NCI-H69 (cell line): ENCODE measurements around the gene CHST15.

Experiments used
- DNase-seq: peaks from one replicate; lab custom pipeline; 2025; lab: John Stamatoyannopoulos, UW

CHST15 gene

DNA sequence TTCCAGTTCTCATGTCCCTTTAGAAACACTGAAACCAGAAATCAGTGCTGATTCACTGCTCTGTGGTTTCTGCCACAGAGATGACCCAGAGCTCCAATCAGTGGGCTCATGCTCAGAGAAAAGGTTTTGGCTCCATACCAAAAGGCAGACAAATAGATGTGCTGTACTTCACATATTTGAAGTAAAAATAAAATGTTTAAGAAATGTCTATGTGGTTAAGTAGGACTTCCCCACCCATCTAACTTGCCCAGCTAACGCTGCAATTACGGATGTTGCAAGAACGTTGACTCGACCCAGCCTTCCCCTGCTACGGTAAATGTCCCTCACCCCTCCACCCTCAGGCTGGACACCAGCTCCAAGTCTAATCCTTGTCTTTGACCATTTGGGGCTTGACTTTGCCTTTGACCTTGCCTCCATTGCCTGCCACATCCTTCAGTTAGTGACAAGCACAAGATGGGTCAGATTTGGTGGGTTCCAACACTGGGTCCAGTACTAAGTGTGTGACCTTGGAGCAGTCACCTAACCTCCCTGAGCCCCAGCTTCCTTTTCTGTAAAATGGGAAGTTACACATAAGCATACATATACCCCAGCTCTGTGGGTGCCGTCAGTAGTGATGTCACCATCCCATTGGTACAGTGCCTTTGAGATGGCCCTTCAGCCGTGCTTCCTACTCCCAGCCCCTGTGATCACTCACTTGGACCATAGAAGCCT is 95.8 kb downstream of the CHST15 start:
- no peak for DNase-seq

DNA sequence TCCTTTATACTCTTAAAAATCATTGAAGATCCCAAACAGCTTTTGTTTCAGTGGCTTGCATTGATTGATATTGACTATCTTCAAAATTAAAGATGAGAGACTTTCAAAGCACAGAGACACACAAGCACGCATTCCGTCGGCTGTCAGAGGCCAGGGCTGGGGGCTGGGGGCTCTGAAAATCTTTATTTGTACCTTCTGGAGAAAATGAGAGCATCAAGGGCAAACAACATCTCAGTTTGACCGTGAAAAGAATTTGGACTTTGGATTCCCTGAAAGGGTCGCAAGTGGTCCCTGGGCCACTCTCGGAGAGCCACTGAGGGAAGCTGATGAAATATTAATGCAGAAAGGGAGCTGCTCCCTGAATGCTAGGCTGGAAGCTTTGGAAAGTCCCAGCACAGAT is 96.4 kb downstream of the CHST15 start:
- DNase-seq: no peak

DNA sequence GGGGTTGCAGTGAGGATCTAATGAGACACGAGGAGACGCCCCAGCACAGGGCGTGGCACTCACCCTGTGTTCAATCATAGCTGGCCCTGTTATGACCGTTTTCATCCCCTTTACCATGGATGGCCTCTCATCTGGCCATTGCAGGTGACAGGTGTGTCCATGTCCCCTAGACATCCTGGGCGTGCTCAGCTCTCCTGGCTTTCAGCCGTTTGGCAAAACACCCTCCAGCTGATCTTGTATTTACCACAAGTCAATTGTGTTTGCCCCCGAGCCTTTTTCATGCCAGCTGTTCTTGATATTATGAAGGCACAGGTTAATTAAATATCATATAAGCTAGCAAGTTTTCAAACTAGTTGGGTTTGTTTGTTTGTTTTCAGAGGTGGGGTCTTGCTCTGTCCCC is 97.1 kb downstream of the CHST15 start:
- peak; percentile 40 for DNase-seq

DNA sequence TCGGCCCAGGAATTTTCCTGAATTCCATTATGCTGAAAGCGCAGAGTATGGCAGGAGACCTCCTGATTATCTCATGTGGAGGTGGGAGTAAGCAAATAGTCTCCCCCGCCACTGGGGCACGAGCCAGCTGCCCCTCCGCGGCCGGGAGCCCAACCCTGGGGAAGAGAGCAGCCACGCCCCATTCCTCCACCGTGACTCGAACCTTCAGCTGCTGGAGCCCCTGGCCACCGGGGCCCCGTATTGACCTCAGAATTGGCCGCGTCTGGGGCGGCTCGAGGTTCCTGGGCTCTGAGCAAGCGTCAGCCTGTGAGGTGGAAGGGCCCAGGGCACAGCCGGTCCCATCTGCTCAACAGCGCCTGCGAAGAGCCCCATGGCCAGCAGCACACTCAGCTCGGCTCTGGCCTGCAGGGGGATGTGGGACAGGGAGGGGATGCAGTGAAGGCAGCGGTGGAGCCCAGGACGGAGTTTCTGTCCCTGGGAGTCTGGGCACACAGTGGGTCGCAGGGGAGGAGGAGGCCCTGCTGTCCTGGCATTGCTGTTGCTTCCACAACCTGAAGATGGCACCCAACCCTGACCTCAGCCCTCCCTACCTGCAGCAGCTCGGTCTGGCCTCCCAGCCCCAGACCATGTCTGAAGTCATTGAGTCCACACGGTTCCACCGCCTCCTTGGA is 97.8 kb downstream of the CHST15 start:
- DNase-seq: peak; percentile 35

DNA sequence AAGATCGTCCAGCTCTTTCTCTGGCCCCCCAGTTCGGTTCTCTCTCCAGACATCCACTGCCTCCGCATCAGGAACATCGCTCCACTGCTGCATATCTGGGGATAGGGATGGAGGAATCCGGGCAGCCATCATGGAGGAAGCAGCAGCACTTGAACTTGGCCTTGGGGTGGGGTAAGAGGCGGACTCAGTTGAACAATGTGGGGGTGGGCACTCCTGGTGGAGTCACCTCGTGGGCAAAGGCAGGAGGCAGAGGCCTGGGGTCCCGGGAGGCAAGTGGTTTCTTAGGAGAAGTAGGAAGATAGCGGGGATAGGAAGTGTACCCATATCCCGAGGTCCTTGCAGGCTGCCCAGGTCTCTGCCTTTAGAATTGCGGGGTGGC is 98.3 kb downstream of the CHST15 start:
- no peak for DNase-seq

DNA sequence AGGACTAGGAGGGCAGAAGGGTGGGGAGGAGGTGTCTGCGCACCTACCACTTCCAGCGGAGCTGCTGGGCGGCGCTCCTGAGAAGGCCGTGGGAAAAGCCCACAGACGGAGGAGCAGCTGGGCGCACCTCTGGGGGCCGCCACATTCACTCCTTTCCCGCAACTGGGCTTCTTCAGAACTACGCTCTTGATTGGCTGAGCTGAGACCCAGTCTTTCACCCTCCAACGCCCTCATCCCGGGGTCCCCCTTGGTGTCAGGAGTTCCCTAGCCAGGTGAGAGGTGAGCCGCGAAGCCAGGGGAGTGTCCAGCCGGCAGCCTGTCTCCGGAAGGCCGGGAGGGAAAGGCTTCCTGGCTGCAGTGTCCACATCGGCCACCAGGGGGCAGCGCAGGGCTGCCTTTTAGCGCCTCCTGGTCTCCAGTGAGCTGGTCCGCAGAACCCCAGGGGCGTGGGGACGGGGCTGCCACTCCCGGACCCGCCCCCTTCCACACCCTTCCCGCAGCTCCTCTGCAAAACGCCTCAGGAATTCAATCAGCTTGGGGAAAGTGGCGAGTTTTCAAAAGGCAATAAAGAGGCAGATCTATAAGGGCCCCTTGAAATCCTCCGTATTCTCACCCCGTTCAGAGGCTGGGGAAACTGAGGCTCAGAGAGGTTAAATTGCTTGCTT is 98.8 kb downstream of the CHST15 start:
- DNase-seq: peak; percentile 66

DNA sequence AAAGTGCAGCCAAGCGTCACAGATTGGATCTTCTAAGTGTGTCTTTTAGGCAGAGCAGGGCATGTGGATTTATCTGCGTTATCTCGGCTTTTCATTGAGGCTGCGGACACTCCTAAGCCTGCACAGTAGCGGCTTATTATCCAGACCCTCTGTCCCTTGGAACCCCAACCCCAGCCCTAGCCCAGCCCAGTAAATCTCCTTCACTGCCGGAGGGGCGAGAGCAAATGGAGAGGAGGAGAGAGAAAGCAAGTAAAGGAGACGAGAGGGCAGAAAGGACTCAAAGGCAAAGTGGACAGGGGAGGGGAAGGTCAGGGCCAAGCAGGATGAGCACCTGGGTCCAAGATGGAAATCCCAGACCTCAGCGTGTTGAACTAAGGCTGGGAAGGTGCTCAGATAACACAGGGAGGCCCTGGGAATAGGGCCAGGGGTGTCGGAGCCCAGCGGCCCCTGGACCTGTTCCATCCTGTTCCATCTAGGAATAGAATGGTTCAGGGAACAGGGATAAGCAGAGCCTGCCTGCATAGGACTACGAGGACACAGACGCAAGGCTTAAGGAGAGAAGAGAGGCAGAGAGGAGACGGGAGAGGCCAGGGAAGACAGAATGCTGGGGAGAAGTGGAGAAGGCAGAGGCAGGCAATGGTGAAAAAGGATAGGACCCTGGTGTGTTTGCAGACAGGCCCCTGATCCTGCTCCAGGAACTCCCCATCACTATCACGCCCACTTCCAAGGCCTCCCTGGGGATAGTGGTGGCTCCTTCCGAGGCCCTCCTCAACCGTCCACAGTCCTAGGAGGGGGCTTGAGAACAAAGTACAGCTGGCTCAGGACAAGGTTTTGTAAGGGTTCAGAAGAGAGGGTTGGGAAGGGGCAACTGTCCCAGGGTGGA is 99.6 kb downstream of the CHST15 start:
- DNase-seq: no peak

DNA sequence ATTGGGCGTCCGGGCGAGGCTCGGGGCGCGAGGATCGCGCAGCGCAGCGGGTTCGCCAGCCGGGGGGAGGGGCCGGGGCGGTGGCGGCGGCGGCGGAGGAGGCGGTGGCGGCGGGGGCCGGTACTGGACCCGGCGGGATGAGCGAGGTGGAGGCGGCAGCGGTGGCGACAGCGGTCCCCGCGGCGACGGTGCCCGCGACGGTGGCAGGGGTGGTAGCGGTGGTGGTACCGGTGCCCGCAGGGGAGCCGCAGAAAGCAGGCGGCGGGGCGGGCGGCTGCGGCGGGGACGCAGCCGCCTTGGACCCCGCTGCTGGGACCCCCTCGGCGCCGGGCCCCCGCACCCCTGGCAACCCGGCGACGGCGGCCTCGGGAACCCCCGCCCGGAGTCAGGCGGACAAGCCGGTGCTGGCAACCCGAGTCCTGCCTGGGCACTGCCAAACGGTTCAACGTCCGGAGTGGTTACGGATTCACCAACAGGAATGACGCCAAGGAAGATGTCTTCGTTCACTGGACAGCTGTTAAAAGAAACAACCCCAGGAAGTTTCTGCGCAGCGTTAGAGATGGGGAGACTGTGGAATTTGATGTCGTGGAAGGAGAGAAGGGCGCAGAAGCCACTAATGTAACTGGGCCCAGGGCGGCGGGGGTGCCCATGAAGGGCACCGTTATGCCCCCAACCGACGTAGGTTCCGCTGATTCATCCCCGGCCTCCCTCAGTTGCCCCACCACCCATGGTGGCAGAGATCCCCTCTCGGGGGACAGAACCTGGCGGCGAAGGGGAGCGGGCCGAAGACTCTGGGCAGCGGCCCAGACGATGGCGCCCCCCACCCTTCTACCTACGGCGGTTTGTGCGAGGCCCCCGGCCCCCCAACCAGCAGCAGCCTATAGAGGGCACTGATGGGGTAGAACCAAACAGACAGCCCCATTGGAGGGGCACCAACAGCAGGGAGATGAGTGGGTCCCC is 101.5 kb downstream of the CHST15 start:
- no peak for DNase-seq

DNA sequence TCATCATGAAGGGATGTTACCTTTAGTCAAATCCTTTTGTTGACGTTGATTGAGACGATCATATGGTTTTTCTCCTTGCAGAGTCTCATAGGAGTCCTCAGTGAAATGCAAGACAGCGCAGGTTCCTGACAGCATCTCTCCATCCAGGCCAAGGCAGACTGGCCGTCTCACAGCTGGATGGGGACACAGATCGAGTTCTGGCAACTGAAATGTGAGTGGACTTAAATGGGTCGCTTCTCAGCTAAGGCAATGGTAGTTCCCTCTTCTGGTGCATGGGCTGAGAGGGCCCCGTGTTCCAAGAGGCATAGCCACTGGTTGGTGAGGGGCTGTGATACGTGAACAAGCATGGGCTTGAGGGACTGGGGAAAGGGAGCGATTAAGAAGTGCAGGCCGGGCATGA is 102.5 kb downstream of the CHST15 start:
- DNase-seq: no peak

DNA sequence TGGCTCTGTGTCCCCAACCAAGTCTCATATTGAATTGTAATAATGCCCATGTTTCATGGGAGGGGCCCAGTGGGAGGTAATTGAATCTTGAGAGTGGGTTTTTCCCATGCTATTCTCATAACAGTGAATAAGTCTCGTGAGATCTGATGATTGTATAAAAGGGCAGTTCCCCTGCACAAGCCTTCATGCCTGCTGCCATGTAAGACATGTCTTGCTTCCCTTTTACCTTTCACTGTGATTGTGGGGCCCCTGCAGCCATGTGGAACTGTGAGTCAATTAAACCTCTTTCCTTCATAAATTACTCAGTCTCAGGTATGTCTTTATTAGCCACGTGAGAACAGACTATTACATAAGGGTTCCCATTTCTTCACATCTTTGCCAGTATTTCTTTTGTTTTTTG is 104.7 kb downstream of the CHST15 start:
- DNase-seq: no peak

DNA sequence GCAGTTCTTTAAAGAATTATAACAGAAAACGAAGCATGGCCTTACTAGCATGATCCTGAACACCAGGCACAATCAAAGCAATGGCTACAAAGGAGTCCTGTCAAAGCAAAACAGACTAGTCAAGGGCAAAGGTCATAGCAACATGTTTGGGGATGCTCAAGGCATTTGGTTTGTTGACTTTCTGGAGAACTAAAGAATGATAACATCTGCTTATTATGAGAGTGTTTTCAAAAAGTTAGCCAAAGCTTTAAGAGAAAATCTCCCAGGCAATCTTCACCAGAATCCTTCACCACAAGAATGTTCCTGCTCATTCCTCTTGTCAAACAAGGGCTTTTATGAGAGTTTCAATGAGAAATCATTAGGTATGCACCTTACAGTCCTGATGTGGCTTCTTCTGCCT is 106.7 kb downstream of the CHST15 start:
- DNase-seq: no peak

DNA sequence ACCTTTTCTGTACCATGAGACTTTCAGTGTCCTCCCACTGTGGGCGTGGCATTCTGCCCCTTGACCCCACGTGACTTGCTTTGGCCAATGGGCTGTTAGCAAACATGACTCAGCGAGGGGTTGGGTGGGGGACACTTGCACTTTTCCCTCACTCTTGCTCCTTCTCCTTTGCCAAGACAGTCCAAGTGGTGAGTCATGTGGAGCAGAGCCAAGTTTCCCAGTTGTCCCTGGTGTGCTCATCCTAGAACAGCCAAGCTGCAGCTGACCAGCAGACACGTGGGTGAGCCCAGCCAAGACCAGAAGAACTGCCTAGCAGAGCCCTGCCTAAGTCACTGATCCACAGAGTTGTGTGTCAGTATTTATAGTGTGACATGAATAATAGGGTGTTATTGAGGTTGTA is 119.0 kb downstream of the CHST15 start:
- DNase-seq: peak; percentile 3

DNA sequence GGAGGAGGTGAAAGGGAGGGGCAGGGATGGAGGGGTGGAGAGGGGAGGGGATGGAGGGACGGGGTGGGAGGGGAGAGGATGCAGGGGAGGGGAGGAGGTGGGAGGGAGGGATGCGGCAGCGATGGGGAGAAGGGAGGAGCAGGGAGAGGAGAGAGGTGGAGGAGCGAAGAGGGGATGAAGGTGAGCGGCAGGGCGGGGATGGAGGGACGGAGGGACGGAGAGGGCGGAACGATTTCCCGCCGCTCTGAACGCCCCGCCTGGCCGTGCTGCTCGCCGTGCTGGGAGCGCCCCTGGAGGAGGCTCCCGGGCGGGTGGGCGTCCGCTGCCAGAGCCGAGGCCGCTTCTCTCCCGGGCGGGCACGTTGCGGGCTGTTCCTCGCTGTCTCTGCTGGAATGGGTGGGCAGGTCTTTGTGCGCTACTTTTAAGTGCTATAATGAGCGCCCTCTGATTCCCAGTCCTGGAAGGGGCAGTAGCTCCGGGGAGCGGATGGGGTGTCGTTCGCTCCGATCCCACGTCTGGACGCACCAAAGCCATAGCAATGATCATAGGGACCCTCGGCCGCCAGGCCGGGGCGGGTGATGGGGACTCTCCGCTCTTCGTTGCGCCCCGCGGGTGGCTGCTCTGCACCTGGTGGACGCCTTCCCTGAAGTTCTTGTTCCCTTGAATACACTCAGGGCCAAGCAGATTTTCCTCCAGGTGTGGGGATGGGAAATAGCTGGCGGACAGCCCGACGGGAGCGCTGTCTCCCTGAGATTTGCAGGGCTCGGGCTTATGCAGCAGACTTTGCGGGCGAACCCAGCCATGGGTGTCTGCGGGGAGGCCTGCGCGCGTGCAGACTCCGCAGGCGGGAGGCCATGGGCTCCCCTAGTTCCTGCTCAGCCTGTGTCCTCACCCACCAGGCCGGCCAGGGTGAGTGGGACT is 120.7 kb downstream of the CHST15 start:
- peak; percentile 7 for DNase-seq

DNA sequence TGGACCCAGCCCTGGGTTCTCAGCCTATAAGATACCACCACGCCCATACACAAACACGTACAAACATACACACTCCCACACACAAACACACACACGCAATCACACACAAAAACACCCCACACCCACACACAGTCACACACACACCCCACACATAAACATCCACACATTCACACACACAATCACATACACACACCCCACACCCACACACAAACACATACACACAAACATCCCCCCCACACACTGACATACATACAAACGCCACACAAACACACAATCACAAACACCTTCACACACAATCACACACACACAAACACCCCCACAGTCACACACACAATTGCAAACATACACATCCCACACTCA is 122.5 kb downstream of the CHST15 start:
- DNase-seq: no peak

DNA sequence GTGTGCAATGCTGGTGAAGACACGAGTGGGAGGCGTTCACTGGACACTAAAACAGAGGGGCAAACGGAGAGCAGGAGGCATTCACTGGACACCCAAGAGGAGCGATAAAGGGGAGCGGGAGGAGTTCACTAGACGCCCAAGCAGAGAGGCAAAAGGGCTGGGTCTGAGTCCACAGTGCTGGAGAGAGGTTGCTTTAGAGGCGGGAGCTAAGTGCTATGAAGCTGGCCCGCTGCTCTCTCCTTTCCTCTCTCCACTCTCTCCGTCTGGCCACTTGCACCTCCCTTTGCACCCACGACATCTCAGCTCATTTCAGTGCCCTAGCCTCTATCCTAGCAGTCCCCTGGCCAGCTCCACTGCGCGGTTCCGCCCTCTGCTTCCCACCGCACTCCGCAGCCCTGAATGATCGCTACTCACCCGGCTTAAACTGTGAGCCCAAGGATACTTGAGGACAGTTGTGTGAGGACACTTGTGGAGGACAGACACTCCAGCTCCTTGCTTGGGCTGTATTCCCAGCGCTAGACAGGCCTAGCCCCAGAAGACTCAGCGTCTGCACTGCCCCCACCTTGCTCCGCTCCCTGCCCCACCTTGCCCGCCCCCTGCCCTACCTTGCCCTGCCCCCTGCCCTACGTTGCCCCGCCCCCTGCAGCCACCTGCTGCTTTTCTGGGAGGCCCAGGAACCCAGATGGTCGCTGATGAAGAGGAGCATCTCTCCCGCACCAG is 123.0 kb downstream of the CHST15 start:
- no peak for DNase-seq

DNA sequence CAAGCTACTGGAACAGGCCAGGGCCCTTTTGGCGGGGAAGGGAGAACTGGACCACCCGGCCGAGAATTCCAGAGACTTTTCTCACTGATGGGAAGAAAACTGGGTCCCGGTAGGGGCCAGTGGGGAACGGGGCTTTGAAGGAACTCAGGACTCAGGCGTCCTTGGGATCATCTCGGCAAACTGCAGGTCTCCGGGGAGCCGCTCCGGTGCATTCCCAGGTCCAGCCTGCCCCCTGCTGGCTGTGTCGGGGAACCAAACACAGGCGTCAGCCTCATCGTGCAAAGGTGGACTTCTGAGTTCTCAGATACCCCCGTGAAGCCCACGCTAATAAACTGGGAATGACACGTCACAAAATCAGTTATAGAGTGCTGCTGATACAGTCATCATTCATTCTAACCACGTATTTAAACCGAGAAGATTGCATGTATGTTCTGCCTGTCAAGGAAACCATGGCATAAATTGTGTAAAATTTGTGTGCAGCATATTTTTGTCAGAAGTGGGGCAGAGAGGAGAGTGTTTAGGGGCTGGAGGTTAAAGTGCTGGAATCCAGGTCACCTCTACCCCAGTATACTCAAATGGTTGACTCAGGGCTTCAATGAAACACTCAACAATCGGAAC is 125.7 kb downstream of the CHST15 start:
- peak; percentile 30 for DNase-seq

DNA sequence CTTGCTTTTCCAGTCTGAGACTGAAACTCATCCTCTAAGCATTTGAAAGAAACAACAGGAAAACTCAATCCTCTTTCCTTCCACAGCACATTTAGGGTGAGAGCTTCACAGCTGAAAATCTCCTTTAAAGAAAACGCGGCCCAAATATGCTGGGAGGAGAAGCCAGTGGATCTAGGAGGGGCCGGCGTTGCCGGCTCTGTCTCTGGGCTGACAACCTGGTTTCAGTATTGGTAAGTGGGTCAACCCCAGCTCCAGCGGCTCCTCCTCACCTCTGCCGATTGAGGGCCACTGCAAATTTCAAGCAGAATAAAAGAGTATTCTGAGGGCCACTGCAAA is 126.5 kb downstream of the CHST15 start:
- no peak for DNase-seq

DNA sequence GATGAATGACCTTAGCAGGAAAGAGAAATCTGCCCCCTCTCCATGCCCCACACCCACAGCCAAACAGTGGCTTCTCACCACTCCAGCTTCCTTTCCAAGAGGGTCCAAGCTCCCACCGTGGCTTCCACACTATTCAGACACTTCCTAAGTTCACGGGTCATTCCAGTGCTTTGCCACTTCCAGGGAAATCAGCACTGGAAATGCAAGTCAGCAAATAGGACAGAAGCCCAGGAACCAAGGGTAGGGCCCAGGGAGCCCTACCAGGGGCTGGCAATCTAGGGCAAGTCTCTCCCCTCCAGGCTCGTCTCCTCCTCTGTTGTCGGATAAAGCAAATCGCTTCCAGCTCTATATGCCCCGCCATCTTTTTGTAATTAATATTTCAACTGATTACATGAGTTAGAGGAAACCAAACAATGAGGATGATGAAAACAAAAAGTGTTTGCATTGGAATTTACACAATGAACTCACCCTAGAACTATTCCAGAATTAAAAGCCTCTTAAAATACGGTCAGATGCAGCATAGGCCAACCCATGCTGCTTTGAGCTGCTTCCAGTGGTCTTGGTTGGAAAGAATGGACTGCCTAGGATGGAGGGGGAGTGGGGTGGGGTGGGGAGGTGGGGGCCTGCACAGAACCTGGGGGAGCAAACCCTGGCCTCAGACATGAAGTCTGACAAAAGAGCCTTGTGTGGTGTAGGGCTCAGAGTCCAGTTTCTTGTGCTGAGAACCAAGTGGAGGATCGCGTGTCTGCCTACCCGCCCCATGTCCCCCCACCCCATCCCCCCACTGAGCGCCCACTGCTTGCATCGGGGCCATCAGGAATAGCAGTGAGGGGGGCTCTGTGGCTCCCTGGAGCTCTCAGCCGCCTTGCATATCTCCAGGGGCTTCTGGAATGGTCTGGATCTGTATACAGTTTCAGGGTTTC is 127.2 kb downstream of the CHST15 start:
- no peak for DNase-seq
